ENCODE measurements around the gene PLD5. TPM values are rescaled to one million over a fixed set of nuclear protein-coding genes. Genes with fewer than 3 reads are reported as not detected.
A peak's percentile ranks its signal among the peaks of the same experiment; 100 is the strongest.
"Not testable (repeated sequence)": the region's sequence is repeated elsewhere in the genome, so short reads cannot be mapped to it uniquely, and the experiment has no call there.

PLD5 gene
- total RNA-seq, 1 experiment from 2014 or later: 0.11 TPM

- DNase-seq (ENCODE audit: low read depth): not testable (repeated sequence)
Observed at GRCh38 chr1:242058582-242058981, 465.9 kb downstream of the PLD5 start.

DNA sequence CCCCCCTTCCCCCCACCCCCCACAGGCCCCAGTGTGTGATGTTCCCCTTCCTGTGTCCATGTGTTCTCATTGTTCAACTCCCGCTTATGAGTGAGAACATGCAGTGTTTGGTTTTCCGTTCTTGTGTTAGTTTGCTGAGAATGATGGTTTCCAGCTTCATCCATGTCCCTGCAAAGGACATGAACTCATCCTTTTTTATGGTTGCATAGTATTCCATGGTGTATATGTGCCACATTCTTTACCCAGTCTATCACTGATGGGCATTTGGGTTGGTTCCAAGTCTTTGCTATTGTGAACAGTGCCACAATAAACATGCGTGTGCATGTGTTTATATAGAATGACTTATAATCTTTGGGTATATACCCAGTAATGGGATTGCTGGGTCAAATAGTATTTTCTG, 466.3 kb downstream of the PLD5 start:
- DNase-seq (ENCODE audit: low read depth): not testable (repeated sequence)

- DNase-seq (ENCODE audit: low read depth): no peak
Observed at GRCh38 chr1:242057745-242058115, 466.8 kb downstream of the PLD5 start.

GRCh38 chr1:242056988-242057744, 467.3 kb downstream of the PLD5 start:
- no peak for DNase-seq (ENCODE audit: low read depth)

DNA sequence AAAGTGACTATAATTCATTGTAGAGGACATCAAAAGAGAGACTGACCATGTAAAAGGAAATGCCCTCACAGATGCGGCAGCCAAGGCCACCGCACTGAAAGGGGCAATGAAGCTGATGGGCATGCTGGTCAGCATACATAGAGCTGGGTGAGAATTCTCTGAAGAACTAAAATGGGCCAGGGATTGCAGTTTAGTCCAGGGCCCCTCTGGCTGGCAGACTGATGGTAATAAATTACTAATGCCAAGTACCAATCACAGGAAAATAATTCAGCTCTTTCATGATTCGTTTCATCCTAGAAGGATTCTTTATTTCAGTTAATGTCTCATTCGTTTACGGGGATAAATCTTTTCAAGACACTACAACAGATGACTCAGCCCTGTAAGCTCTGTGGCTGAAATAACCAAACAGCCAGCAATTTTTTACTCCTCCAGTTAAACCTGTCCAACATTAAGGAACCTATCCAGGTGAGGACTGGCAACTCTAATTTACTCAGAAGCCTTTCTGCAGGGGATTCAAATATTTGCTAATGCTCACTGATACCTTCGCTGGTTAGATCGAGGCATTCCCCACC, 468.7 kb downstream of the PLD5 start:
- peak; percentile 17 for DNase-seq (ENCODE audit: low read depth)

DNA sequence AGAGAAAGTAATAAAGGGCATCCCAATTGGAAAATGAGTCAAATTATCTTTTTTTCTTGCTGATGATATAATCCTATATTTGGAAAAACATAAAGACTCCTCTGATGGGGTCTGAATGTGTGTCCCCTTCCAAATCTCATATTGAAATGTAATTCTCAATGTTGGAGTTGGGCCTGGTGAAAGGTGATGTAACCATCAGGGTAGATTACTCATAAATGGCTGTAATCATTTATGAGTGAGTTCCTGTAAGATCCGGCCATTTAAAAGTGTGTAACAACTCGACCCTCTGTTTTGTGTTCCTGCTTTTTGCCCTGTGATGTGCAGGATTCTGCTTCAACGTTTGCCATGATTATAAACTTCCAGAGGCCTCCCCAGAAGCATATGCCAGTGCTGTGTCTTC, 481.3 kb downstream of the PLD5 start:
- no peak for DNase-seq (ENCODE audit: low read depth)

DNA sequence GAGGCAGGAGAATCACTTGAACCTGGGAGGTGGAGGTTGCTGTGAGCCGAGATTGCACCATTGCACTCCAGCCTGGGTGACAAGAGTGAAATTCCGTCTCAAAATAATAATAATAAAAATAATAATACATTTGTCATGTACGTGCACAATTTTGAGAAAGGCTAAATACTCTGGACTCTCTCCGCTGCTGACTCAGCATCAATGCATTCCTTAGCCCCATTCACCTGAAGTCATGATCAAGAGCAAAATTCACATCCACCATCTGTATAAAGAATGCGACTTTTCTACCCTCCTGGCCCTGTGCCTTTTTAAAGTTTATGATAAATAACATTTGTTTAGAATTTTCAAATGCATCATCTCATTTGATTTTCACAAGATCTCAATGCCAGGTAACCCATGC, 490.1 kb downstream of the PLD5 start:
- DNase-seq (ENCODE audit: low read depth): no peak

DNA sequence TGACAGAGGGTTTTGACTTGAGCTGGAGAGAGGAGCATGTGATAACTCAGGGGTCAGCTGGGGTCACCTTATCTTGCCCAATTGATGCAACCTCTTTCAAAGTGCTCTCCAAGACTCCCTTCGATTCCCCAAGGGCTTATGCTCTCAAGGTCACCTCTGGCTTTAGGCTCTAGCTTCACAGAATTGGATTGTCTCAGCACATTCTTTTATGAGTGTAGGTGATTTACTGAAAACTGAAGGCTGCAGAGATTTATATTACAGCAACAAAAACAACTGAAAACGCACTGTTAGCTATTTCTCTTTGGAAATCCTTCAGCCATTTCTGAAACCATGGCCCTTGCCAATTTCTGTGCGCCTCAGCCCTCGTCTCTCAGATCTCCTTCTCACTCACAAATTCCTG, 491.1 kb downstream of the PLD5 start:
- no peak for DNase-seq (ENCODE audit: low read depth)

All from Daoy (cell line).